Measurements from ENCODE around the gene ZBTB5.
"Not testable (repeated sequence)": the region's sequence is repeated elsewhere in the genome, so short reads cannot be mapped to it uniquely, and the experiment has no call there.

GRCh38 chr9:37510053-37510452, 44.8 kb upstream of the ZBTB5 start:
- TF ChIP-seq CTCF (IDR thresholded peaks at IDR 0.05; ENCODE audit: insufficient read depth, low read length, poor library complexity, severe bottlenecking); EZH2phosphoT487 (conservative IDR thresholded peaks at IDR 0.05; ENCODE audit: low read length): not testable (repeated sequence)
